RCC 7860 (cell line): ENCODE results near the gene FUNDC2.

Experiments
- DNase-seq: peaks from one replicate; pipeline ENCODE4 v3.0.0-alpha.2; 2015; ENCODE audit warnings: low spot score
- FAIRE-seq: peaks from 2 replicates; lab custom pipeline; 2012; peaks lifted over from hg19 to GRCh38; lab: Jason Lieb, UNC

FUNDC2 gene

DNA sequence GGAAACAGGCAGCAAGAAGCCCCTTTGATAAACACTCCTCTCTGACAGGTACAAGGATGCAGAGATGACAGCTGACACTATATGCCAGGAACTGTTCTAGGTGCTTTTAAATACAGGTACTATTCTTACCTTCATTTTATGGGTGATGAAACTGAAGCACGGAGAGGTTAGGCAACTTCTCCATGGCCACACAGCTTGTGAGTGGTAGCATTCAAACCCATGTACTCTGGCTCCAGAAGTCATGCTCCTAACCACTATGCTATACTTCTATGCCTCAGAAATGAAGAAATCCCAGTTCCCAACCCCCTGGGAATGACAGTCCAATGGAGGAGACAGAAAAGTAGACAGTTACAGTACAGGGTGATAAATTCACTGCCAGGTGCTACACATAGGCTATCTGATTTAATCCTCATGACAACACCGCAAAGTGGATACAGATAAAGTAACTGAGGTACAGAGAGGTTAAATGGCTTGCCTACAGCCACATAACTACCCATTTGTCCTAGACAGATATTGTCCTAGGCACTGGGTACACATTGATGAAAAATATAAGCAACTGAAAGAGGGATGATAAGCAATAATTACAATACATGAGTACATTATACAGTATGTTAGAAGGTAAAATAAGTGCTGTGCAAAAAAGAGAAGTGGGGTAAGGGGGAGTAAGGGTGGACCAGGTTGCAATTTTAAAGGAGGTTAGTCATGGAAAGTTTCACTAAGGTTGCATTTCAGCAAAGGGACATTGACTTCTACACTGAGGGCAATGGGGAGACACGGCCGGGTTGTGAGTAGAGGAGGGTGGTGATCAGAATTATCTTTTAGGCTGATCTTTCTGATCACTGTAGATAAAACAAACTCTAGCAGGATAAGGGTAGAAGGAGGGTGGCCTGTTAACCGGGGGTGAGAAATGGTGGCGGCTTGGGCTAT is 2.5 kb upstream of the FUNDC2 start:
- DNase-seq, result no peak
- no peak for FAIRE-seq

DNA sequence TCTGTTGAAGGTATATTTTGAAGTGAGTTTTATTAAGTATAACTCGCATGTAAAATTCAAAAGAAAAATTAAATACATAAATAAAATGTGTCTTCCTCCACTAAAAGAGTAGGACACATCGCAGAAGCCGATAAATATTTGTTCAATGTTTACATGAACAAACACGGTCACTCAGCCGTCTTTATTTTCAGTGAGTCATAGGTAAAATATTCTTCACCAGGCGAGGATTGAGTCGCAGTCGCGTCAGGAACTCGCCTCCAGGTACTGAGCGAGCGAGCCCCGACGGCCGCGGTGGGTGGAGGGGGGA is 271 bp upstream of the FUNDC2 start:
- DNase-seq (no peak), FAIRE-seq (no peak)

GRCh38 chrX:155027509-155028066 is 944 bp downstream of the FUNDC2 start:
- FAIRE-seq (peak; percentile 2), DNase-seq (peak; percentile 20)

GRCh38 chrX:155028129-155028528 is 1.5 kb downstream of the FUNDC2 start:
- DNase-seq (no peak), FAIRE-seq (no peak)

- FAIRE-seq (peak; percentile 81), DNase-seq (peak; percentile 45)
Measured at GRCh38 chrX:155028877-155029291, 2.2 kb downstream of the FUNDC2 start.

- FAIRE-seq (no peak), DNase-seq (no peak)
Measured at GRCh38 chrX:155031657-155032056, 5.0 kb downstream of the FUNDC2 start.

DNA sequence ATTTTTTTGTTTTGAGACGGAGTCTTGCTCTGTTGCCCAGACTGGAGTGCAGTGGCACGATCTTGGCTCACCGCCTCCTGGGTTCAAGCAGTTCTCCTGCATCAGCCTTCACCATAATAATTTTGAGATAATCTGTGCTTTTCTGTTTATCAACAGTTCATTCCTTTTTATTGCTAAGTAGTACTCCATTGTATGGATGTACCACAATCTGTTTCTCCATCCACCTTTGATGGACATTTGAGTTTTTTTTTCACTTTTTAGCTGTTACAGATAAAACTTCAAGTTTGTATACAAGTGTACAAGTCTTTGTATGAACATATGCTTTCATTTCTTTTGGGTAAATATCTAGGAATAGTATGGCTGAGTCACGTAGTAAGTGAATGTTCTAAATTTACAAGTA is 9.0 kb downstream of the FUNDC2 start:
- FAIRE-seq, result no peak
- DNase-seq, result no peak

DNA sequence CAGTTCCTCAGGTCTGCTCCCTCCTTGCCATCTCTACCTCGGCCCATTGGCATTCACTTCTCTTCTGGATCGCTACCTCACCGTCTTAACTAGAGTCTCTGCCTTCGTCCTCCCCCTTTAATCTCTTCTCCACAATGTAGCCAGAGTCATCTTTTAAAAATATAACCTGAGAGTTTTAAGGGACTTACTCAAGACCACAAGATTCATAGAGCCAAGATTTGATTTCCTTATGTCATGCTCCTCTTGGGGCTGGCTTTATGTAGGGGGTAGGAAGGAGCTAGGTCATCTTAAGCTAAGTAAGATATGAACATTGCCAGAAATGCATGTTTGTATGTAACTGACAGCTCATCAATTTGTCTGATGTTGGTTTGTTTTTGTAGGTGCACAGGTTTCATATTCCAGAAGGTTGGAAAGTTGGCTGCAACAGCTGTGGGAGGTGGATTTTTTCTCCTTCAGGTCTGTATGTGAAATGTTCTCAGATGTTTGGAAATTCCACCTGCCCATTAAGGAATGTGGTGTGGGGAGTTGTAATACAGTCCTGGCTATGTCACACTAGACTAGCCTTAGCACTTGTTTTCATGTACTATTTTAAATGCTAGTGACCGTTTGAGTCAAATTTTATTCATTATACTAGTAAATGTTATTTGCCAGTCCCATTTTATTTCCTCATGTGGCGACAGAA is 19.6 kb downstream of the FUNDC2 start:
- no peak for DNase-seq
- no peak for FAIRE-seq

DNA sequence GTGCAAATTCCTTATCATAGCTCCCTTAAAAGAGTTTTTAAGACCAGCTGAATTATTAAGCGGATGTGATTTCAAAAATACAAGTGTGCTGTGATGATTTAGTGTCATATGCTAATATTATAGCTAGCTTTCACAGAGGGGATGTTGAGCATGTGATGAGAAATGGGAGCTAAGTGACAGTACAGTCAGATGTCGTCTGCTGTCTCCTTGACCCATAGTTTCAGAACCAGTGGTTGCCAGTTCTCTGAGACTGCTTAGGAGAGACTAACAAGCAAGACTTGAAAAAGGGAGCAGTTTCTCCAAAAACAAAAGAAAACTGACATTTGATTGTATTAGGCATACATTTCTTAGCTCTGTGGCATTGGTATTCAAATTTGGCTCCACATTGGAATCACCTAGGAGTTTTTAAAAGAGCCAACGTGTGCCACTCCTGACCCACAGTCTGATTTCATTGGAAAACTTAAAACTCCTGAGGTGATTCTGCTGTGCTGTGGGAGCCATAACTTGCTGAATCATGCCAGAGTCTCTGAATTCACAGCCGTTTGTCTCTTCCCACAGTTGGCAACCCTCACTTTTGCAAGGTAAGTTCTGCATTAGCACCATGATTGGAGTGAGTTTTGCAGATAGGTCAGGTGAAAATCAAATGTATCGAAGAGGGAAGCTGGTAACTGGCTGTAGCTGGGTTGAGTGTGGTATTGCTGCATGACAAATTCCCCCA is 20.3 kb downstream of the FUNDC2 start:
- DNase-seq (no peak), FAIRE-seq (no peak)

DNA sequence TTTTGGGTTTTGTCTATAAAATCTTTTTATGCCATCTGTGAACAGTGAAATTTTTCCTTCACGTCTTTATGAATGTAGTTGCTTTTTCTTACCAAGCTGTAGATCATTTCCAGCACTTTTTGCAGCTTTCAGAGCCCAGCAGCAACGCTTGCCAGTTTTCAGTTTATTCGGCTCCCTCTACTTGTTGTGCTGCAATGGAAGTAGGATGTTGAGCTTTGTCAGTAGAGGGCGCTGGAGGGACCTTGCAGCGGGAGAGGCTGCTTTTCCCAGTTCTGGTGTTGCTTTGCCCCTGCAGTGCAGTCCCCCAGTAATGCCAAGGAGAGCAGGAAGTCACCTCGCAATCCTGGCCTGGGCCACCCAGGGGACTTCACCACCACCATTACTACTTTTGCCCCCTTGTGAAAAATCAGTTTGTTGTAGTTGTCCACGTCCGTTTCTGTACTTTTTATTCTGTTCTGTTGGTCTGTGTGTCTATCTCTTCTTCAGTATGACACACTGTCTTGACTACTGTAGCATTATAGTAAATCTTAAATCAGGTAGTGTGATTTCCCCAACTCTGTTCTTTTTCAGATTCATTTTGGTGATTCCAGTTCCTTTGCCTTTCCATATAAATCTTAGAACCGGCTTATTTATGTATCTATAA is 22.5 kb downstream of the FUNDC2 start:
- DNase-seq (no peak), FAIRE-seq (no peak)

GRCh38 chrX:155052738-155053498 is 26.3 kb downstream of the FUNDC2 start:
- DNase-seq, result peak; percentile 57

DNA sequence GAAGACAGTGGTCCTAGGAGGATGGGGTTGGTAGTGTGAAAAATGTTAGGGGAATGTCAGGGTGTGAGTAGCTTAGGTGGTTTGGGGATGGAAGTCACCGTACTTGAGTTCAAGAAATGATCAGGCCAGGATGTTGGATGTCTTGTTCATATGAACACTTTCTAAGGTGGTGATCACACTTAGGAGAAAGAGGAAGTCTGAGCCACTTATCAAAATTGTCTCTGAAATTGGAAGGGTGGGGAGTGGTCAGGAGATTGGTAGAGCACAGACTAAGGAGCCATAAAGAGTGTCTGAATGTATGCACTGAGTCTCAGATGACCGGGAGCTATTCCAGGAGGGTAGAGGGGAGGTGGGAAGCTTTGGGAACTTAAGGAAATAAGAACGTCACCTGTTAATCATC is 27.0 kb downstream of the FUNDC2 start:
- FAIRE-seq, result no peak
- DNase-seq, result no peak

More at GRCh38 chrX:155052738-155053498, 26.3 kb downstream of the FUNDC2 start:
- FAIRE-seq, result peak; percentile 84

DNA sequence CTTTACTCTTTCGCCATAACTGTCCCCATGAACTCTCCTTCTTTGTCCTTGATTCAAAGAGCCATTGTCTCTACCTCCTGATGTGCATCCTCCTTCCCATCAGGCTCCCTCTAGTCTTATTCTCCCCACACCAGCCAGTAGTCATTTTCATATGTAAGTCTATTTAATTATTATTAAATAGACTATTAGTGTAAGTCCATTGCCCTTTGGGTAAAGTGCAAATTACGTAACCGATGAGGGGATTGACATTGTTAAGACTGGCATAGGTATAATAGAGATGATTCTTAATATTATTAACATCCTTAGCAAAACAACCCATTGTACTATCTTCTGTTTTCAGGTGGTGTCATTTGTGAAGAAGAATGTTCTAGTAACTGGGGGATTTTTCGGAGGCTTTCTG is 27.6 kb downstream of the FUNDC2 start:
- no peak for FAIRE-seq
- DNase-seq, result no peak

DNA sequence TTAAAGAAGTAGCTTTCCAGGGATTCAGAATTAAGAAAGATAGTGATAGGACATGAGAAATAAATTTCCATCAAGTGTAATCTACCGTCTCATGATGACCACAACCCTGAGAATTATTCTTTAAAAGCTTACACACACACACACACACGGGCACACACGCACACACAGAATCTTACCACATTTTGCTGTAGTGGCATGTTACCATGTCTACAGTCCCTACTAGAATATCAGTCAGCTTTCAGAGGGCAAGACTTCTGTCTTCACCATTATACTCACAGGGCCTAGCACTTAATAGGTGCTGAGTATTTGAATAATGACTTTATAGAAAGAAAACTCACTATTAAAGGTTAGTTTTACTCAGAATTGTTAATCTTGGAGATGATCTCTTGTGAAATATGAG is 28.9 kb downstream of the FUNDC2 start:
- DNase-seq (no peak), FAIRE-seq (no peak)

GRCh38 chrX:155056471-155056870 is 29.8 kb downstream of the FUNDC2 start:
- no peak for DNase-seq
- FAIRE-seq, result no peak

DNA sequence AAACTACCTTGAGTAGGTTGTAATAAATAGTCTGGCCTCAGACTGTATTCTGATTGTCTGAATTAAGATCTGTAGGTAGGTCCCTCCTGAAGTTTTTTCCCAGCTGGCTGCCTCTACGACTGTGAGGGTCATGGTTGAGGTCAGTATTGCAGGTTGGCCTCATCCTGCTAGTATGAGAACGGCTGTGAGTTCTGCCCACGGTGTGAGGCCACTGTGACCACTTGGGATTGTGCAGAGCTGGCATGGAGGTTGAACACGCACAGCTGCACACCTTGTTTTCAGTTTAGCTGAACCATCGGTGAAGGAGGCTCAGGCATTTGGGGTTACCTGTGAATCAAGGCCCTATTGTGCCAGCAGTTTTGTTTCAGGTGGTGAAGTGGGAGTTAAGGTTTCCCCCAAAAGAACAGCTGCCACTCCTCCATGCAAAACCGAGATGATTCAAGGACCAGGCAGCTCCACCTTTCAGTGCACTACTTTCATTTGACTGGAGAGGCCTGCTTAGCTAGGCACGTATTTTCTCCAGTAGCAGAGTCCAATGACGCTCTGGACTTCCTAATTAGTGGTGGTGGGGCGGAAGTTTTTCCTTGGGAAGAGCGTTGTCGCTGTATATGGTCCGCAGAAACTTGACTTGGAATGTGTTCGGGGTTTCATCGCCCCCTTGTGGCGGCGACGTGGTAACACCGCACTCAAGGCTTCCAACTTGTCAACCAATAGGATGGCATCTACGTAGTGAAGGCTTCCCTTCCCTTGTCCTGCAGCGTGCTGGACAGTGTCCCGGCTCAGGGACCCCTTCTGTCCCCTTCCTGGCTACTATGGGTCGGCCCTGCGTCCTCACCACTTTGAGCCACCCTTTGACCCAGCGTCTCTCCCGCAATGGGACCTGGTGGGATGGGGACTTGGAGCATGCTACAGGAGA is 30.5 kb downstream of the FUNDC2 start:
- peak; percentile 45 for FAIRE-seq
- peak; percentile 41 for DNase-seq

GRCh38 chrX:155061760-155062159 is 35.1 kb downstream of the FUNDC2 start:
- no peak for DNase-seq
- FAIRE-seq, result no peak

DNA sequence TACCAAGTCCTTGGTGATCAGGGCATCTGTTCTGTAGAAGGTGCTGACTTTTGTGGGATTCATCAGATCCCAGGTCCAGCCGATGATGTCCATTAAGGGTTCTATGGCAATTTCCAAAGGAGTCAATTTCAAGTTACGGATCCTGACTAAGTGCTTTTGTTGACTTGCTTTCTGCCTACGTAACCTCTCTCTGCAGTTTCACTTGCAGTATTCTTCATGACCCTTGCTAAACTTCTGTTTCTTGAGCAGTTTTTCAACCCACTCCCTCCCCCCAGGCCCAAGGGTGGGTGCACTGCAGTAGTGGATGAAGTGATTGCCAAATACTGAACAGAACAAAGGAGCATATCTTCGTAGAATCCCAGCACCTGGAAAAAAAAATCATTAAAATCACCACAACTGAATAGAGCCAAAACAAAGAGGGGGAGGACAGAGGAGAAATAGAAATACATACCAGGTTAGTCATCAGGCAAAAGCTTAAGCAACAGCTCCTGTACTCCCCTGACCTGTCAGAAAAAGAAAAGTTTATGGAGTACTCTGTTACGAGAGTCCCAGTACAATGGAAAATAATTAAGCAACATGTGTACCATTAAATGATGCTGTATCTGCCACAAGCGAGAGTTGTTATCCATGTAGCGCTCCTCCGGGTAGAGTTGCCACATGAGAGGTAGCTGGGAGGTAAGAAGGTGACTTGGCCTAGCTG is 38.5 kb downstream of the FUNDC2 start:
- FAIRE-seq (peak; percentile 79), DNase-seq (peak; percentile 13)
